ENCODE measurements around the gene SEZ6L.

SEZ6L gene

DNA sequence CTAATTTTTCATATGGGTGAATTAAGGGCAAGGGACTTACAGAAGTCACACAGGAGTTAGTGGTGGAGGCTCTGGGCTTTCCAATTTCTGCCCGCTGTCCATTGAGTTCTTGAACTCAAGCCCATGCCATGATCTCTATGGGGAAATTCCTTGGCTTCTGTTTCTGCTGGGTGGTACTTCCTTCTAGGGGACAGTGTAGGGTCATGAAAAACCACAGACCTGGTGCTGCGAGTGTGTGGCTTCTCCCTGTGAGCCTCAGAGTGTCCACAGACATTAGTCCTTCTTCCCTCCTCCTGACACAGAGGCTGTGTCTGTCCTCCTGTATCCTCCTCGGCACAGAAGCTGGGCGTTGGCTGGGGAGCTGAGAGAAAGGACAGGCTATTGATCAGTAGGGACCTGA lies 6.3 kb upstream of the SEZ6L start:
- no peak for DNase-seq (ENCODE audit: extremely low read depth, low read depth)

DNA sequence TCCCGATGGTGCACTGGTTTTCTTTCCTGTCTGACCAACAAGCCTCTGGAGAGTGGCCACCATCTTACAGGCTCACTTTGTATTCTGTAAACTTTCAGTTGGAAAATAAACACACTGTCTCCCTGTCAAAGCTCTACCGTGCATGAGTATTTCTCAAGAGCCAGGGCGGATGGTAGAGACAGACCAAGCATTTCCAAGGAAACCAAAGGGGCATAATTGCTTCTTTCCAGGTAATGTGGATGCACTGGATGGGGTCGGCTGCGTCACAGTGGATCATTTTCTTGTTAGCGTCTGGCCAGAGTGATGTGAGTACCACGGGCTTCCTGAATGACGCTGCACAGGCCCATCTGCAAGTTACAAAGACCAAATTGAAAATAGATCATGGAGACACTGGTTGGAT lies 5.1 kb upstream of the SEZ6L start:
- TF ChIP-seq, protein P1, sequence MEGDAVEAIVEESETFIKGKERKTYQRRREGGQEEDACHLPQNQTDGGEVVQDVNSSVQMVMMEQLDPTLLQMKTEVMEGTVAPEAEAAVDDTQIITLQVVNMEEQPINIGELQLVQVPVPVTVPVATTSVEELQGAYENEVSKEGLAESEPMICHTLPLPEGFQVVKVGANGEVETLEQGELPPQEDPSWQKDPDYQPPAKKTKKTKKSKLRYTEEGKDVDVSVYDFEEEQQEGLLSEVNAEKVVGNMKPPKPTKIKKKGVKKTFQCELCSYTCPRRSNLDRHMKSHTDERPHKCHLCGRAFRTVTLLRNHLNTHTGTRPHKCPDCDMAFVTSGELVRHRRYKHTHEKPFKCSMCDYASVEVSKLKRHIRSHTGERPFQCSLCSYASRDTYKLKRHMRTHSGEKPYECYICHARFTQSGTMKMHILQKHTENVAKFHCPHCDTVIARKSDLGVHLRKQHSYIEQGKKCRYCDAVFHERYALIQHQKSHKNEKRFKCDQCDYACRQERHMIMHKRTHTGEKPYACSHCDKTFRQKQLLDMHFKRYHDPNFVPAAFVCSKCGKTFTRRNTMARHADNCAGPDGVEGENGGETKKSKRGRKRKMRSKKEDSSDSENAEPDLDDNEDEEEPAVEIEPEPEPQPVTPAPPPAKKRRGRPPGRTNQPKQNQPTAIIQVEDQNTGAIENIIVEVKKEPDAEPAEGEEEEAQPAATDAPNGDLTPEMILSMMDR (IDR thresholded peaks at IDR 0.05; ENCODE audit: low read depth, low read length) = no peak
- no peak for DNase-seq (ENCODE audit: extremely low read depth, low read depth)

More for the DNA sequence above, 6.3 kb upstream of the SEZ6L start:
- TF ChIP-seq, protein P1 (IDR thresholded peaks at IDR 0.05; ENCODE audit: low read depth, low read length) = no peak

DNA sequence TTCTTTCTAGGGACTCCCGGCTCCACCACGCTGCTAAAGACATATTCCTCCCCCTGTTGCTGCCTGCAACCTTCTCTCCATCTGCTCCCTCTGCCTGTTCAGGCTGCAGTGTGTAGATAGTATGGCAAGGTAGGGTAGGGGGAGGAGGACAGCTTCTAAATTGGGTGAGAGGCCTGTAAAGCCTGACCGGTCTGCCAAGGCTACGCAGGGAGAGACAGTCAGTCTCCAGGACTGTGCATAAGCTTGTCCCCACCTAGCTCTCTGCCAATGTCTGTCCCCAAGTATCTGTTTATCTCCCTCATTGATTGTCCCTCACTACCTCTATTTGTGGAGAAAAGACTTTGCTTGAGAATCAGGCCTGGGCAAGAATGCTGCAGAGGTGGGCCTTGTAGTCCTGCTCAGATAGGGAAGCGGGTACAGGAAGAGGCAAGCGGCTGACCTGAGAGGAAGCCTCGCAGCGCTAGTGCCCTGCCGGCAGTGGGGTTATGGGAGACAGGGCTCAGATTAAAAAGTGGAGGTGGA lies 871 bp upstream of the SEZ6L start:
- no peak for DNase-seq (ENCODE audit: extremely low read depth, low read depth)

DNA sequence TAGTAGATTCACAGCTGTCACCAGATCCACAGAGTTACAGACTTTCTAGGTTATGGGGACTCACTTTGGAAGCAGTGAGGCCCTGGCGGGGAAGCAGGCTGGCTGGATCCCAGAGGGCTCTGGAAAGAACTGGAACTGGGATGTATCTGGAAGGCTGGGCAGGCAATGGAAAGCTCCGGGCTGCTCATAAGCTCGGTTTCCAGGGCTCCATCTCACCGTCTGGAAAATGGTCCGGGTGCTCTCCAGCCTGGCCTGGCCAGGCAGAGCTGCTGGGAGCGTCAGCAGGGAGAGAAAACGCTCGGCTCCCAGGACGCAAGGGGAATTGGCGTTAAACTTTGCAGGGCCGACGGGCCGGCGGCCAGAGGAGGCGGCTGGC lies 335 bp upstream of the SEZ6L start:
- TF ChIP-seq, protein P1 (IDR thresholded peaks at IDR 0.05; ENCODE audit: low read depth, low read length) = no peak

More for the DNA sequence above, 871 bp upstream of the SEZ6L start:
- TF ChIP-seq, protein P1 (IDR thresholded peaks at IDR 0.05; ENCODE audit: low read depth, low read length) = no peak

DNA sequence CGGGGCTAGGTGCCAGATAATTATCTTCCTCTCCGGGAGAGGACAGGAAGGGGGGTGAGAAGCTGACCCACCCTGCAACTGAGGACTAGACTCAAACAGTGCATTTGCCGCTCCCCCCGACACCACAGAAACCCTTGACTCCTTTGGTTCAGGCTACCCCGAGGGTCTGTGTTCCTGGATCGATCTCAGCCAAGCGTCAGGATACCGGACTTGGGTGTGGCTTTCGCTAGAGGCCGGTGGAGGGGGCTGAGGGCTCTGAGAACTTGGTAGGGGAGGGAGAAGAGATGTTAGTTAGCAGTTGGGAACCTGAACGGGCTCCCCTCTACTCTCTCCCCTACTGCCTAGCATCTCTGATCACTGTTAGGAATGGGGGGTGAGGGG lies 840 bp downstream of the SEZ6L start:
- TF ChIP-seq, protein P1 (IDR thresholded peaks at IDR 0.05; ENCODE audit: low read depth, low read length) = no peak
- DNase-seq (ENCODE audit: extremely low read depth, low read depth) = no peak

More for the DNA sequence above, 335 bp upstream of the SEZ6L start:
- no peak for DNase-seq (ENCODE audit: extremely low read depth, low read depth)

DNA sequence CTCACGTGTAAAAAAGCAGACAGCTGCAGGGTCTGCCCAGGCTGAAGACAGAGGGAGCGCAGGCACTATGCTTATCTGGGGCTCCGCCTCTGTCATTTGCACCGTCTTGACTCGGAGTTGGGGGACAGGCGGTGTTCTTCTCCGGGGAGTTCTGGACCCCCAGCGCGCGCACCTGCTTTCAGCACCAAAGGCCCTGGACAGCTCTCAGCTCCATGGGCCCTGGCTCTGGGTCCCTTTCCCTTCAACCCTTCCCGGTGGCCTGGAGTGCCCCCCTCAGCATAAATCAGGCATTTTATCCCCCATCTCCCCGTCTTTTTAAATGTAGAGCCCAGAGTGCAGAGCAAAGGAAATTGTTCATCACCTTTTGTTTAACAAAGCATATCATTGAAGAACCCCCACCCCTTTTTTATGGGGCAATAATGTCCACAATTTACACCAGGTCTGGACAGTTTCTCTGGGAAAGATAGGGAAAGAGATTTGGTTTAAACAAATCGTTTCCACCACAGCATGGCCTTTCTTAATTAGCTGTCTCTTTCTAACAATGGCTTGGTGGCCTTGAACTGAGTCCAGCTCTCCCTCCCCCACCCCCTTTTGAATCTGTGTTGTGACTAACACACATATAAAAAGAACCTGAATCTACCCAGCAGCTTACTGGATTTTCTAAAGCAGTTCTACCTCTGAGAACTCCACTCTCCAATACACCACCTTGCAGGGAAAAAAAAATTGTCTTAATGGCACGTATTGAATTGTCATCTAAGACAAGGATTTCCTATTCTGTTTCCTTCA lies 1.7 kb downstream of the SEZ6L start:
- TF ChIP-seq, protein P1 (IDR thresholded peaks at IDR 0.05; ENCODE audit: low read depth, low read length) = no peak
- no peak for DNase-seq (ENCODE audit: extremely low read depth, low read depth)

DNA sequence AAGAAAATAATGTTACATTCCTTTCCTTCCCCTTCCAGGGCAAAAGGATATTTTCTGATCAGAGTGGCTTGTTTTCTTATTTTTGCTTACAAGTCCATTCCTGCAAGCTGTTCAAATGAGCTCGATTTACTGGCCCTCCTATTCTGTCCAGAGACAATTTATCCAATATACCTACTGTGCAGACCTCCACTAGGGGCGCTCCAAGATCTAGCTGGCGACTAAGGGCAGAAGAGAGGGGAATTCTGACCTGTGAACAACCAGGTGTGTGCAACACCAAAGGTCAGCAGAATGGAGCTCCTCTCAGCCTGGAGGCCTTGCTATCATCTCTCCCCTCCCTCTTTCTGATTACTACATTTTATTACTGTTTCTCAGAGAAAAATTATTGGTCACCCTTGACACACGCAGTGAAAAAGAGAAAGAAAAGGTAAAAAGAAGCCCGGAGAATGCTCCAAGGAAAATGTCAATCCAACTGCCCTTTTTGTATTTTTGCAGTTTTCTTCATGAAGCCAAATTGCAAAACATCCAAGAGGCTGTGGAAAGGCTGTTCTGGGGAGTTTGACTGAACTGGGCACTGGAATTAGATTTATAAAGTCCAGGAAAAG lies 3.2 kb downstream of the SEZ6L start:
- DNase-seq (ENCODE audit: extremely low read depth, low read depth) = no peak
- TF ChIP-seq, protein P1 (IDR thresholded peaks at IDR 0.05; ENCODE audit: low read depth, low read length) = peak; percentile 66

All from AG09319 (cell line).